ENCODE results near the gene ARMH2.

ARMH2 gene

GRCh38 chr6:24823185-24823584 lies 24.5 kb upstream of the ARMH2 start:
- TF ChIP-seq, protein P1, sequence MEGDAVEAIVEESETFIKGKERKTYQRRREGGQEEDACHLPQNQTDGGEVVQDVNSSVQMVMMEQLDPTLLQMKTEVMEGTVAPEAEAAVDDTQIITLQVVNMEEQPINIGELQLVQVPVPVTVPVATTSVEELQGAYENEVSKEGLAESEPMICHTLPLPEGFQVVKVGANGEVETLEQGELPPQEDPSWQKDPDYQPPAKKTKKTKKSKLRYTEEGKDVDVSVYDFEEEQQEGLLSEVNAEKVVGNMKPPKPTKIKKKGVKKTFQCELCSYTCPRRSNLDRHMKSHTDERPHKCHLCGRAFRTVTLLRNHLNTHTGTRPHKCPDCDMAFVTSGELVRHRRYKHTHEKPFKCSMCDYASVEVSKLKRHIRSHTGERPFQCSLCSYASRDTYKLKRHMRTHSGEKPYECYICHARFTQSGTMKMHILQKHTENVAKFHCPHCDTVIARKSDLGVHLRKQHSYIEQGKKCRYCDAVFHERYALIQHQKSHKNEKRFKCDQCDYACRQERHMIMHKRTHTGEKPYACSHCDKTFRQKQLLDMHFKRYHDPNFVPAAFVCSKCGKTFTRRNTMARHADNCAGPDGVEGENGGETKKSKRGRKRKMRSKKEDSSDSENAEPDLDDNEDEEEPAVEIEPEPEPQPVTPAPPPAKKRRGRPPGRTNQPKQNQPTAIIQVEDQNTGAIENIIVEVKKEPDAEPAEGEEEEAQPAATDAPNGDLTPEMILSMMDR (conservative IDR thresholded peaks at IDR 0.05; ENCODE audit: control insufficient read depth, insufficient read depth, low read depth, low read length), result no peak
- DNase-seq (ENCODE audit: low read depth), result no peak
- no peak overlapping the region for H3K4me3 ChIP-seq (ENCODE audit: control insufficient read depth, low read depth, low read length)

- DNase-seq (ENCODE audit: low read depth), result peak; percentile 42
- H3K4me3 ChIP-seq (ENCODE audit: control insufficient read depth, low read depth, low read length), result no peak overlapping the region
- TF ChIP-seq, protein P1 (conservative IDR thresholded peaks at IDR 0.05; ENCODE audit: control insufficient read depth, insufficient read depth, low read depth, low read length), result no peak
Observed at GRCh38 chr6:24822696-24823095, 24.0 kb upstream of the ARMH2 start.

DNA sequence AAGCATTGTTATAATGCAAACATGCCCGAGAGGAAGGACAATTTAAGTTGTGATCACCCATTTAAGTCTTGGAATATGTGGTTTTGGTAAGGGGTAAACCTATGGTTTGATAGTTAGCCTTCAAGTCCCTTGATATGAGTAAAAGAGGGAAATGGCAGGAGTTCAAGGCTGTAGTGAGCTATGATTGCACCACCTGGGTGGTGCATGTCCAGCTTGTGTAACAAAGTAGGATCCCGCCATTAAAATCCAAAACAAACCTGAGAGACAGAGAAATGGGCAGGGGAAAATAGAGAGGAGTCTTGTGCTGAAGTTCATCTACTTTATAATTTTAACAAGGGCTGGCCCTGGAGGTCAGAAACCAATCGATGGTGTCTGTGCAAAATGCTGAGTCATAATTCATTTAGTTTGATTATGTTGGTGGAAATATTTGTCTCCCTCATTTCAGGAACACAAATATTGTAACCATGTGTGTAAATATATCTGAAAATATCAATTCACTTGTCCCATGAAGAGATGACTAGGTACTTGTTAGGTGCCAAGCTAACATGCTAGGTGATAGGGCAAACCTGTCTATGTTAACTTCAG lies 23.2 kb upstream of the ARMH2 start:
- no peak overlapping the region for H3K4me3 ChIP-seq (ENCODE audit: control insufficient read depth, low read depth, low read length)
- TF ChIP-seq, protein P1 (conservative IDR thresholded peaks at IDR 0.05; ENCODE audit: control insufficient read depth, insufficient read depth, low read depth, low read length), result no peak
- DNase-seq (ENCODE audit: low read depth), result no peak

DNA sequence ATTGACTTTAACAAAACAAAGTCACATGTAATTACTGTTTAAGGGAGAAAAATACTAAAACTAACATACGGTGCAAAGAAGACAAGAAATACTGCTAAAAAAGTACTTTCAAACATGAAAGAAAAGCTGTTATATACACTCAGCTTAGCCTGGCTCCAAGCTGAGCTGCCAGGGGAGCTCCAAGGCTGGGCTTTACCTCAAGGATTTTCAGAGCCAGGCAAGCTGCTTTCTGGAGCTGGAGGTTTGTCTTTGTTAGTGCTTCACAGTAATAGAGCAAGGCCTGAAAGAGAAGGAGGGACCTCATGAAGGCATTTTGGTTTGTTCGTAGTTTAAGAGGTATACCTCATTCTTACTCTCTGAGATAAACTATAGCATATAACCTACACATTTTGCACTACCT lies 19.6 kb upstream of the ARMH2 start:
- no peak overlapping the region for H3K4me3 ChIP-seq (ENCODE audit: control insufficient read depth, low read depth, low read length)
- TF ChIP-seq, protein P1 (conservative IDR thresholded peaks at IDR 0.05; ENCODE audit: control insufficient read depth, insufficient read depth, low read depth, low read length), result no peak
- no peak for DNase-seq (ENCODE audit: low read depth)

- TF ChIP-seq, protein P1 (conservative IDR thresholded peaks at IDR 0.05; ENCODE audit: control insufficient read depth, insufficient read depth, low read depth, low read length), result no peak
- H3K4me3 ChIP-seq (ENCODE audit: control insufficient read depth, low read depth, low read length), result no peak overlapping the region
- DNase-seq (ENCODE audit: low read depth), result no peak
Observed at GRCh38 chr6:24809728-24810127, 11.0 kb upstream of the ARMH2 start.

DNA sequence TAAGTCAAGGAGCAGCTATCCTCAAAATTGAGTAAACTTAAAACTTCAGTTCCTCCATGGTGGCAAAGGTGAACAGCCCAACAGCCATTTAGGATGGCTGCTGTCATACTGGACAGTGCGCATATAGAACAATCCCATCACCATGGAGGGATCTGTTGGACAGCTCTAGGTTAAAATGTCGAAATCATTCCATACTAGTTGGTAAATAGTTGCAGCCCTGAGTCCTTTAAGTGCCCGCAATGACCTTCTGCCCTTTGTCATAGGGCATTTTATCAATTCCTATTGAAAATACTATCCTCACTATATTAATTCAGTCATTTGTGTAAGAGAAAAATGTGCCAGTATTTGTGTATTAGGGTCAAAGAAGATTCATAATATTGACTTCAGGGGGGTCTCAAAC lies 8.9 kb upstream of the ARMH2 start:
- TF ChIP-seq, protein P1 (conservative IDR thresholded peaks at IDR 0.05; ENCODE audit: control insufficient read depth, insufficient read depth, low read depth, low read length), result no peak
- DNase-seq (ENCODE audit: low read depth), result no peak
- H3K4me3 ChIP-seq (ENCODE audit: control insufficient read depth, low read depth, low read length), result no peak overlapping the region
